CD14-positive monocyte (primary cell): ENCODE data around the gene TMEM232. TPM values are rescaled to one million over a fixed set of nuclear protein-coding genes. Genes with fewer than 3 reads are reported as not detected.
"Not testable (repeated sequence)": the region's sequence is repeated elsewhere in the genome, so short reads cannot be mapped to it uniquely, and the experiment has no call there.

Source experiments
- DNase-seq, 3 donors: peaks; one replicate each; pipeline ENCODE4 v3.0.0-alpha.2; 2011 to 2022
- H2AFZ ChIP-seq: 2 replicates; pipeline ENCODE4 v1.6.0; 2012; ENCODE audit warnings: mild to moderate bottlenecking, low read depth, low read length, inconsistent platforms; ENCODE audit not compliant: insufficient read depth, poor library complexity, severe bottlenecking
- H3K27ac ChIP-seq, 2 donors: 1 replicate in 1 of 2; 2 replicates in 1 of 2; pipeline ENCODE4 v1.5.1; 2012 to 2013; ENCODE audit warnings: low read length in 2 of 2, control low read depth in 1 of 2, inconsistent platforms in 1 of 2, low read depth in 1 of 2, mild to moderate bottlenecking in 1 of 2
- H3K27me3 ChIP-seq, 2 donors: one replicate each; pipeline versions ENCODE4 v1.6.0 to v1.6.1; 2011 to 2013; ENCODE audit warnings: low read length in 2 of 2; ENCODE audit not compliant: control insufficient read depth in 2 of 2, insufficient read depth in 2 of 2
- H3K36me3 ChIP-seq, 2 donors: replicated peaks in 1 of 2; 1 replicate in 1 of 2; 2 replicates in 1 of 2; pipeline versions ENCODE4 v1.5.1 to v1.6.1; 2012 to 2013; ENCODE audit warnings: low read length in 2 of 2, control low read depth in 1 of 2, inconsistent platforms in 1 of 2, mild to moderate bottlenecking in 1 of 2; ENCODE audit not compliant: insufficient read depth in 2 of 2, control insufficient read depth in 1 of 2
- H3K4me1 ChIP-seq, 2 donors: 1 replicate in 1 of 2; 2 replicates in 1 of 2; pipeline versions ENCODE4 v1.5.1 to v1.6.1; 2012 to 2013; ENCODE audit warnings: low read length in 2 of 2, control low read depth in 1 of 2, inconsistent platforms in 1 of 2, mild to moderate bottlenecking in 1 of 2, moderate library complexity in 1 of 2; ENCODE audit not compliant: insufficient read depth in 2 of 2, control insufficient read depth in 1 of 2
- H3K4me2 ChIP-seq: replicated peaks from 2 replicates; pipeline ENCODE3; 2012; ENCODE audit warnings: low read length, moderate library complexity, mild to moderate bottlenecking; ENCODE audit not compliant: poor library complexity, severe bottlenecking; ENCODE audit errors: extremely low read depth
- H3K4me3 ChIP-seq, 3 experiments: fragments of 200-600 bp in 1 of 3; sonication (generic) in 1 of 3; replicated peaks in 1 of 3; 1 replicate in 2 of 3; 2 replicates in 1 of 3; pipeline ENCODE4 v1.5.1; 2011 to 2013; ENCODE audit warnings: low read length in 3 of 3, mild to moderate bottlenecking in 3 of 3, control low read depth in 2 of 3, low read depth in 2 of 3, inconsistent platforms in 1 of 3, moderate library complexity in 1 of 3
- H3K79me2 ChIP-seq: 2 replicates; pipeline ENCODE4 v1.6.0; 2012; ENCODE audit warnings: mild to moderate bottlenecking, control low read depth, inconsistent platforms, low read length, moderate library complexity; ENCODE audit not compliant: insufficient read depth
- H3K9ac ChIP-seq: 2 replicates; pipeline ENCODE4 v1.6.0; 2017; ENCODE audit warnings: low read length, mild to moderate bottlenecking; ENCODE audit not compliant: insufficient read depth, poor library complexity, severe bottlenecking
- H3K9me3 ChIP-seq, 2 donors: replicated peaks in 1 of 2; 1 replicate in 1 of 2; 2 replicates in 1 of 2; pipeline versions ENCODE4 v1.5.1 to v1.6.1; 2012 to 2013; ENCODE audit warnings: low read length in 2 of 2, control low read depth in 1 of 2; ENCODE audit not compliant: control insufficient read depth in 1 of 2, insufficient read depth in 1 of 2
- H4K20me1 ChIP-seq: 2 replicates; pipeline ENCODE4 v1.6.0; 2012; ENCODE audit warnings: mild to moderate bottlenecking, low read length, control low read depth, moderate library complexity; ENCODE audit not compliant: insufficient read depth
- H3K27ac Mint-ChIP-seq, 7 donors: one replicate each; pipeline ENCODE4 v1.8.0; 2020; ENCODE audit warnings: mild to moderate bottlenecking in 7 of 7, mixed read lengths in 7 of 7, moderate library complexity in 6 of 7, inconsistent platforms in 2 of 7
- H3K27me3 Mint-ChIP-seq, 3 donors: one replicate each; pipeline ENCODE4 v1.8.0; 2021 to 2022; ENCODE audit warnings: low read depth in 3 of 3, mild to moderate bottlenecking in 3 of 3, mixed read lengths in 3 of 3, moderate library complexity in 3 of 3, inconsistent platforms in 1 of 3
- H3K36me3 Mint-ChIP-seq, 2 donors: one replicate each; pipeline ENCODE4 v1.8.0; 2020; ENCODE audit warnings: mixed read lengths in 2 of 2, inconsistent platforms in 1 of 2, mild to moderate bottlenecking in 1 of 2
- H3K4me1 Mint-ChIP-seq: one replicate; pipeline ENCODE4 v1.8.0; 2020; ENCODE audit warnings: mild to moderate bottlenecking, mixed read lengths
- H3K4me3 Mint-ChIP-seq, 2 donors: one replicate each; pipeline ENCODE4 v1.8.0; 2020; ENCODE audit warnings: mild to moderate bottlenecking in 2 of 2, mixed read lengths in 2 of 2, moderate library complexity in 1 of 2
- H3K9me3 Mint-ChIP-seq, 7 donors: one replicate each; pipeline ENCODE4 v1.8.0; 2020 to 2022; ENCODE audit warnings: mixed read lengths in 7 of 7, mild to moderate bottlenecking in 6 of 7, moderate library complexity in 6 of 7, inconsistent platforms in 2 of 7
- CTCF ChIP-seq: fragments of 200-600 bp; IDR thresholded peaks from one replicate; pipeline ENCODE4 v1.8.0; 2022; ENCODE audit warnings: antibody characterized with exemption, mild to moderate bottlenecking
- WGBS: methylation state at CpG from one replicate; pipeline ENCODE4 v1.1.5; 2013; ENCODE audit warnings: missing lambda C conversion rate; ENCODE audit not compliant: insufficient coverage; 5-methylcytosine and 5-hydroxymethylcytosine counted together
- intact Hi-C, 2 donors: fragments of 100-400 bp; cut with micrococcal nuclease; formaldehyde crosslinking; loops; one replicate each; pipeline versions ENCODE4 v1.15.0 to v1.15.1; 2023
- polyA plus RNA-seq, 3 donors: library from polyadenylated mRNA; depleted of rRNA in 1 of 3; unstranded in 2 of 3; stranded (reverse) in 1 of 3; fragments of 300-500 nt in 2 of 3; fragments of >200 nt in 1 of 3; fragmentation: Illumina TruSeq in 2 of 3; gene quantifications; 1 replicate in 2 of 3; 2 replicates in 1 of 3; pipeline ENCODE4 v1.2.3, GENCODE V29; 2012 to 2021

The TMEM232 gene
- polyA plus RNA-seq, 3 donors = 0.04 to 1.4 (median 0.59) TPM

- no peaks in the 10 kb centered on the region for H3K4me1 Mint-ChIP-seq
- no peak overlapping the region for H3K4me3 ChIP-seq
- H3K9me3 ChIP-seq = no peaks in the 10 kb centered on the region
- no peaks in the 10 kb centered on the region for H4K20me1 ChIP-seq
- H3K4me1 ChIP-seq = no peaks in the 10 kb centered on the region
- no peaks in the 10 kb centered on the region for H3K27me3 Mint-ChIP-seq
- no peak overlapping the region for H2AFZ ChIP-seq
- no peaks in the 10 kb centered on the region for H3K79me2 ChIP-seq
- H3K9ac ChIP-seq = no peak overlapping the region
- no peak overlapping the region for H3K27ac ChIP-seq
- H3K9me3 Mint-ChIP-seq = peaks cover 0 to 15% (median 2%) of the 10 kb centered on the region in 7 donors
- no peak for DNase-seq
- intact Hi-C loops = no loop called here
- TF ChIP-seq CTCF = no peak
- H3K4me3 Mint-ChIP-seq = no peak overlapping the region
- no peaks in the 10 kb centered on the region for H3K36me3 Mint-ChIP-seq
- no peak overlapping the region for H3K27ac Mint-ChIP-seq
- no peak overlapping the region for H3K4me2 ChIP-seq
- no peaks in the 10 kb centered on the region for H3K27me3 ChIP-seq
- H3K36me3 ChIP-seq = no peaks in the 10 kb centered on the region
Measured at GRCh38 chr5:110681953-110682352, 44.5 kb downstream of the TMEM232 start.

GRCh38 chr5:110681109-110681508 lies 45.4 kb downstream of the TMEM232 start:
- H3K27ac ChIP-seq = no peak overlapping the region
- Mint-ChIP-seq H3K27ac (no peak overlapping the region), H3K36me3 (no peaks in the 10 kb centered on the region), H3K9me3 (peaks cover 0 to 18% (median 3%) of the 10 kb centered on the region in 7 donors), H3K4me1 (no peaks in the 10 kb centered on the region), H3K27me3 (no peaks in the 10 kb centered on the region), H3K4me3 (no peak overlapping the region)
- TF ChIP-seq CTCF = no peak
- WGBS = 60% methylated on average over 1 of the region's 3 CpGs
- H3K9ac ChIP-seq = no peak overlapping the region
- H4K20me1 ChIP-seq = no peaks in the 10 kb centered on the region
- H3K4me1 ChIP-seq = no peaks in the 10 kb centered on the region
- H3K36me3 ChIP-seq = no peaks in the 10 kb centered on the region
- peaks cover 0 to 7% of the 10 kb centered on the region in 2 donors for H3K9me3 ChIP-seq
- H3K27me3 ChIP-seq = no peaks in the 10 kb centered on the region
- H3K4me3 ChIP-seq = no peak overlapping the region
- H3K79me2 ChIP-seq = no peaks in the 10 kb centered on the region
- no peak overlapping the region for H2AFZ ChIP-seq
- H3K4me2 ChIP-seq = no peak overlapping the region
- DNase-seq = no peak
- intact Hi-C loops = no loop called here

- H2AFZ ChIP-seq, H3K27ac ChIP-seq, H3K27ac Mint-ChIP-seq, H4K20me1 ChIP-seq, H3K4me3 Mint-ChIP-seq, H3K27me3 Mint-ChIP-seq, H3K9me3 ChIP-seq, H3K4me3 ChIP-seq, H3K9ac ChIP-seq, H3K27me3 ChIP-seq, H3K4me1 ChIP-seq, H3K4me2 ChIP-seq, H3K79me2 ChIP-seq, H3K36me3 Mint-ChIP-seq, intact Hi-C loops, H3K36me3 ChIP-seq, H3K4me1 Mint-ChIP-seq, DNase-seq: not testable (repeated sequence)
- peaks cover 0 to 25% (median 3%) of the 10 kb centered on the region in 7 donors for H3K9me3 Mint-ChIP-seq
- WGBS = 100% methylated on average over 1 of the region's 9 CpGs
Measured at GRCh38 chr5:110676554-110676953, 49.9 kb downstream of the TMEM232 start.
